GM12864 (cell line): ENCODE measurements around the gene SIPA1L3.

Experiments
- DNase-seq: peaks from one replicate; pipeline ENCODE4 v3.0.0-alpha.2; 2011; ENCODE audit warnings: low read depth
- H3K4me3 ChIP-seq: 2 replicates; pipeline ENCODE4 v1.5.1; 2011; ENCODE audit warnings: mild to moderate bottlenecking, low read depth, low read length, control low read depth
- TF ChIP-seq, protein P1 (sequence below): IDR thresholded peaks from 2 replicates; pipeline ENCODE4 v1.5.1; 2011; ENCODE audit warnings: low read depth, mild to moderate bottlenecking, moderate library complexity, low read length, control low read depth, inconsistent platforms; ENCODE audit errors: missing control alignments

Gene SIPA1L3

DNA sequence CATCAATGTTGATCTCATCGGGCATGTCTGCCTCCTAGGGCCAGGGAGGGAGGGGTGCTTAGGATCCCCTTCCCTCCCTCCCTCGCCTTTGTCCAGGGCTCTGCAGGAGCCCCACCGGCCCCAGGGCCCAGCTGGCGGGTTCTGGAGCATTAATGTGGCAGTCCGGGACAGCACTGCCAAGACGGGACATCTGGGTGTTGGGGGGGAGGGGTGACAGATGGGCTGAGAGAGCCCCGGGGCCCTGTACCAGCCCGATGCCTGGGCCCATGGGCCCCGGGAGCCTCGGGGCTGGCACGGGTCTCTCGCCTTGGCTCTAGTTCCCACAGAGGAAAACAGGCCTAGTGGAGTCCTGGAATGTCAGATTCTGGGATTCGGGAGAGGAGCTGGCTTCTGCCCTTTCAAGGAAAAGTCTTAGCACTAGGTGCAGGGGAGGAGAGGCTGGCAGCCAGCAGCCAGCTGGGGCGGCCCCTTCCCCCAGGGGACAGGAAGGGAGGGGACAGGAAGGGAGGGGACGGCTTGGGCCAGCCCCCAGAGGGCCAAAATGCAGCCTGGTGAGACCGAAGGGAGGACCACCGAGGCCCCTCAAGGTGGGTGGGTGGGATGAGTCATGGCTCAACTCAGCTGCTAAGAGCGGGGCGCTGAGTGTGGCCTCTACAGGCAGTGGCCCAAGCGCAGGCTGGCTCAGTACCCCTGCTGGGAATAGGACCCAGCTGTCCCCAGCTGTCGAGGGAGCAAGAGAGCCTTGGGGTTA lies 346.1 kb downstream of the SIPA1L3 start:
- H3K4me3 ChIP-seq: no peak overlapping the region
- DNase-seq: no peak
- TF ChIP-seq, protein P1, sequence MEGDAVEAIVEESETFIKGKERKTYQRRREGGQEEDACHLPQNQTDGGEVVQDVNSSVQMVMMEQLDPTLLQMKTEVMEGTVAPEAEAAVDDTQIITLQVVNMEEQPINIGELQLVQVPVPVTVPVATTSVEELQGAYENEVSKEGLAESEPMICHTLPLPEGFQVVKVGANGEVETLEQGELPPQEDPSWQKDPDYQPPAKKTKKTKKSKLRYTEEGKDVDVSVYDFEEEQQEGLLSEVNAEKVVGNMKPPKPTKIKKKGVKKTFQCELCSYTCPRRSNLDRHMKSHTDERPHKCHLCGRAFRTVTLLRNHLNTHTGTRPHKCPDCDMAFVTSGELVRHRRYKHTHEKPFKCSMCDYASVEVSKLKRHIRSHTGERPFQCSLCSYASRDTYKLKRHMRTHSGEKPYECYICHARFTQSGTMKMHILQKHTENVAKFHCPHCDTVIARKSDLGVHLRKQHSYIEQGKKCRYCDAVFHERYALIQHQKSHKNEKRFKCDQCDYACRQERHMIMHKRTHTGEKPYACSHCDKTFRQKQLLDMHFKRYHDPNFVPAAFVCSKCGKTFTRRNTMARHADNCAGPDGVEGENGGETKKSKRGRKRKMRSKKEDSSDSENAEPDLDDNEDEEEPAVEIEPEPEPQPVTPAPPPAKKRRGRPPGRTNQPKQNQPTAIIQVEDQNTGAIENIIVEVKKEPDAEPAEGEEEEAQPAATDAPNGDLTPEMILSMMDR: no peak

DNA sequence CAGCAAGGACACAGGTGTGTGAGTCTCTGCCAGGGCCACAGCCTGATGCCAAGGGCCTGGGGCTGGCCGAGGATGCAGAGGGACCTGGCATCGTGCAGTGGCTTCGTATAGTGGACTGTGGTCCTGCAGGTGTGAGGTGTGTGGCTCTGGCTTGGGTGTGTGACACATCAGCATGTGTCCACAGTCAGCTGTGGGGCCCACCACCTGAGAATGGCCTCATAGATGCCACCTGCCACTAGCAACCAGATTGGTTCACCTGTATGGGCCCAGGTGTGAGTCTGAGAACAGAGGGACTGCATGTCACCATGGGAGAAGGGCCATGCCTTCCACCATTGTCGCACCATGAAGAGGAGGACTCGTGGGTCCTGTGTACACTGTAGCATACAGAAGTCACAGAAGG lies 346.8 kb downstream of the SIPA1L3 start:
- H3K4me3 ChIP-seq: no peak overlapping the region
- TF ChIP-seq, protein P1: no peak
- DNase-seq: no peak

DNA sequence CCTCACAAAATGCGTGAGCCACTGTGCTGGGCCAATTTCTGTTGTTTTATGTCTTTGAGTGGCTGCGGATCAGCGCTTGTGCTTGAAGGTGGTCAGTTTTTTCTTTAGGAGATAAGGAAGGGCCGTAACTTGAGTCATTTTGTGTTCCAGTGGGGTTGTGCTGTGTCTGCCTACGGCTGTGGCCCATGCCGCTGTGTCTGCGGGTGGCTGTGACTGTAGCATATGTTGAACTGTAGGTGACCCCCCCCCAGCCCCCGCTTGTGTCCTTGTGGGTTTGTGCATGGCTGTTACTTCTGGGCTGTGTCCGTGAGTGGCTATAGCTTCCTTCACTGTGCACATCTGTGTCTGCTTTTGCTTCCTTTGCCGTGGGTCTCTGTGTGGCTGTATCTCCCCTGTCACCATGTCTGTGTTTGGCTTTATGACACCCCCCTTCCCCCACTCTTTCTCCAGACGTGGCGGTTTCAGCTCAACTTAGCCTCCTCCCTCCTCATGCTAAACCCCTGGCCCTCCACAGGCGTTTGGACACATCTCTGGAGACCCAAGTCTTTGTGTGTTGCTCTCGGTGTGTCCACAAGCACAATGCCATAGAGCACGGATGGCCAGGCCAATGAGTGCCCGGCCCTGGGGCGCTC lies 348.5 kb downstream of the SIPA1L3 start:
- TF ChIP-seq, protein P1: no peak
- DNase-seq: no peak
- no peak overlapping the region for H3K4me3 ChIP-seq
